Measurements from ENCODE around the gene LRGUK.

DNA sequence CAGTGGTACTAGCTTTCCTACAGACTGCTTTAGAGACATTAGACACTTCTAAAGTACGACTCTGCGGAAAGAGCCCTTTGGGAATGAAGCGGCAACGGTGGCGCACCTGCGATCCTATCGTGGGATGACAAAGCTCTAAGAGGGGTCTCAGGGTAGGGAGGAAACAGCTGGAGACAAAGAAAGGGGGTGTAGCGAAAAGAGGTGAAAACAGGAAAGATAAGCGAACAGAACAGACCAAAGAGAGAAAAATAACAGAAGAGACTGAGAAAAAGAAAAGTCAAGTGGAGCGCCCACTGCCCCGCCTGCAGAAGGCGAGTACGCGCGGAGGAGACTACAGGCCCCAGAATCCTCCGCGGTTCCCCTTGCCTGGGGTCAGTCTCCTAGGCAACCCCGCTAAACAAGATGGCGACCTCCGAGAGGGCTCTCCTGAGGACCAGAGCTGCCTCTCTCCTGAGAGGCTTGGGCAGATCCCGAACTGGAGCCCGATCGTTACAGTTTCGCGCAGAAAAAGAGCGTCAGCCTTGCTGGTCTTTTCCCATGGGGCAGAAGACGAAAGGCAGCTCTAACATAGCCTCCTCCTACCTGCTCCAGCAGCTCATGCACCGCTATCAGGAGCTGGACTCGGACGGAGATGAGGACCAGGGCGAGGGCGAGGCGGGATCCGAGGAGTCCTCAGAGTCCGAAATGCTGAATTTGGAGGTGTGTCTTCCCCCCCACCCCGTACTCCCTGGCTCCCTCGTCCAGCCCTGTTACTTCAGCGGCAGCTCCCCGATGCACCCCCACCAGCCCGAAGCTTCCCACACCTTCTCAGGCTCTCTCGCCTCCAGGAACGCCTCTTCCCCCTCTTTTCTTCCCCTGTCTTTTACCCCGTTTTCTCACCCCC, at the start of gene LRGUK:
- TF ChIP-seq, protein P1, sequence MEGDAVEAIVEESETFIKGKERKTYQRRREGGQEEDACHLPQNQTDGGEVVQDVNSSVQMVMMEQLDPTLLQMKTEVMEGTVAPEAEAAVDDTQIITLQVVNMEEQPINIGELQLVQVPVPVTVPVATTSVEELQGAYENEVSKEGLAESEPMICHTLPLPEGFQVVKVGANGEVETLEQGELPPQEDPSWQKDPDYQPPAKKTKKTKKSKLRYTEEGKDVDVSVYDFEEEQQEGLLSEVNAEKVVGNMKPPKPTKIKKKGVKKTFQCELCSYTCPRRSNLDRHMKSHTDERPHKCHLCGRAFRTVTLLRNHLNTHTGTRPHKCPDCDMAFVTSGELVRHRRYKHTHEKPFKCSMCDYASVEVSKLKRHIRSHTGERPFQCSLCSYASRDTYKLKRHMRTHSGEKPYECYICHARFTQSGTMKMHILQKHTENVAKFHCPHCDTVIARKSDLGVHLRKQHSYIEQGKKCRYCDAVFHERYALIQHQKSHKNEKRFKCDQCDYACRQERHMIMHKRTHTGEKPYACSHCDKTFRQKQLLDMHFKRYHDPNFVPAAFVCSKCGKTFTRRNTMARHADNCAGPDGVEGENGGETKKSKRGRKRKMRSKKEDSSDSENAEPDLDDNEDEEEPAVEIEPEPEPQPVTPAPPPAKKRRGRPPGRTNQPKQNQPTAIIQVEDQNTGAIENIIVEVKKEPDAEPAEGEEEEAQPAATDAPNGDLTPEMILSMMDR (IDR thresholded peaks at IDR 0.05): no peak
- TF ChIP-seq EP300 (IDR thresholded peaks at IDR 0.05): no peak
